Activated B cell treated with CpG ODN at 0.5 μM for 24 hours (primary cell): Measurements from ENCODE around the gene NAA80. TPM values are rescaled to one million over a fixed set of nuclear protein-coding genes. Genes with fewer than 3 reads are reported as not detected.
A peak's percentile ranks its signal among the peaks of the same experiment; 100 is the strongest.
"Not testable (repeated sequence)": the region's sequence is repeated elsewhere in the genome, so short reads cannot be mapped to it uniquely, and the experiment has no call there.

Experiments
- ATAC-seq: fragments of 200-7000 bp; cut with Tn5 transposase; one replicate; pipeline ENCODE4 v1.10.0; 2021; ENCODE audit warnings: low read depth, mild to moderate bottlenecking, moderate library complexity
- CTCF ChIA-PET: fragments of 350-600 bp; sonication (Branson Sonifier 250); formaldehyde crosslinking; loops from one replicate; lab custom pipeline; 2021; ENCODE audit warnings: antibody characterized with exemption; lab: Charles Lee
- POLR2A ChIA-PET: fragments of 350-600 bp; sonication (Branson Sonifier 250); formaldehyde crosslinking; loops from one replicate; lab custom pipeline; 2021; ENCODE audit warnings: antibody characterized with exemption; lab: Charles Lee
- DNase-seq: peaks from one replicate; pipeline ENCODE4 v3.0.0; 2022
- H3K27ac Mint-ChIP-seq: one replicate; pipeline ENCODE4 v1.8.0; 2020; ENCODE audit warnings: mixed read lengths
- H3K27me3 Mint-ChIP-seq: one replicate; pipeline ENCODE4 v1.8.0; 2021; ENCODE audit warnings: mixed read lengths
- H3K36me3 Mint-ChIP-seq: one replicate; pipeline ENCODE4 v1.8.0; 2021; ENCODE audit warnings: low read depth, mixed read lengths
- H3K4me1 Mint-ChIP-seq: one replicate; pipeline ENCODE4 v1.8.0; 2021; ENCODE audit warnings: mixed read lengths
- H3K4me3 Mint-ChIP-seq: one replicate; pipeline ENCODE4 v1.8.0; 2020; ENCODE audit warnings: mild to moderate bottlenecking, mixed read lengths
- H3K9me3 Mint-ChIP-seq: one replicate; pipeline ENCODE4 v1.8.0; 2020; ENCODE audit warnings: mixed read lengths
- intact Hi-C: fragments of 100-400 bp; cut with micrococcal nuclease; formaldehyde crosslinking; loops from one replicate; pipeline ENCODE4 v1.15.1; 2024
- total RNA-seq: library from RNA; stranded (reverse); gene quantifications from 2 replicates; pipeline ENCODE4 v1.2.3, GENCODE V29; 2022
- TF ChIP-seq, protein P1 (sequence below): fragments of 200-600 bp; IDR thresholded peaks from one replicate; pipeline ENCODE4 v1.8.0; 2022; ENCODE audit warnings: antibody characterized with exemption, mild to moderate bottlenecking

NAA80 gene
- total RNA-seq, 1 donor from 2014 or later: 24.8 TPM

DNA sequence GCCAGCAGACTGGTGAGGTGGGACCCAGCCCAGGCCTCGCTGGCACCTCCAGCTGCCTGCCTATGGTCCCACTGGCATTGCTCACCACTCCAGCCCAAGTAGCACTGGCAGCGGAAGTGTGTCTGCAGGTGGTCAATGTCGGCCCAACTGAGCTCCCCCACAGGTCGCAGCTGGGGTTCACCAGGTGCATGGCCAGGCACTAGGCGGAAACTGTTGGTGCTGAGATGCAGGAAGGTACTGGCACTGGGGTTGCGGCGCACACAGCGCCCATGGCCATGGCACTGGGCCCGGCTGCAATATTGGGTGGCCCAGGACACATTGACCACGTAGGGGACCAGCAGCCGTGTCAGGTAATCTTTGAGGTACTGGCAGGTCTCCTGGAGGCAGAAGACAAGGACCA, 19.0 kb upstream of the NAA80 start:
- Mint-ChIP-seq H3K36me3 (peaks cover 3% of the 10 kb centered on the region), H3K9me3 (no peaks in the 10 kb centered on the region), H3K4me1 (peaks cover 38% of the 10 kb centered on the region), H3K4me3 (no peak overlapping the region), H3K27me3 (no peaks in the 10 kb centered on the region), H3K27ac (no peak overlapping the region)
- TF ChIP-seq, protein P1, sequence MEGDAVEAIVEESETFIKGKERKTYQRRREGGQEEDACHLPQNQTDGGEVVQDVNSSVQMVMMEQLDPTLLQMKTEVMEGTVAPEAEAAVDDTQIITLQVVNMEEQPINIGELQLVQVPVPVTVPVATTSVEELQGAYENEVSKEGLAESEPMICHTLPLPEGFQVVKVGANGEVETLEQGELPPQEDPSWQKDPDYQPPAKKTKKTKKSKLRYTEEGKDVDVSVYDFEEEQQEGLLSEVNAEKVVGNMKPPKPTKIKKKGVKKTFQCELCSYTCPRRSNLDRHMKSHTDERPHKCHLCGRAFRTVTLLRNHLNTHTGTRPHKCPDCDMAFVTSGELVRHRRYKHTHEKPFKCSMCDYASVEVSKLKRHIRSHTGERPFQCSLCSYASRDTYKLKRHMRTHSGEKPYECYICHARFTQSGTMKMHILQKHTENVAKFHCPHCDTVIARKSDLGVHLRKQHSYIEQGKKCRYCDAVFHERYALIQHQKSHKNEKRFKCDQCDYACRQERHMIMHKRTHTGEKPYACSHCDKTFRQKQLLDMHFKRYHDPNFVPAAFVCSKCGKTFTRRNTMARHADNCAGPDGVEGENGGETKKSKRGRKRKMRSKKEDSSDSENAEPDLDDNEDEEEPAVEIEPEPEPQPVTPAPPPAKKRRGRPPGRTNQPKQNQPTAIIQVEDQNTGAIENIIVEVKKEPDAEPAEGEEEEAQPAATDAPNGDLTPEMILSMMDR: no peak
- ChIA-PET POLR2A (interaction anchor here (1.3 kb wide), 2 partner anchors 19 to 26 kb away, joined by 4 read pairs; partner anchors contain the start of genes HYAL3, IFRD2 and NAA80), CTCF (interaction anchor here (1.6 kb wide), 1 partner anchor 19 kb away, joined by 3 read pairs; the partner anchor contains the start of genes HYAL3 and NAA80)
- DNase-seq (no peak), ATAC-seq (no peak)
- intact Hi-C loops: no loop called here

DNA sequence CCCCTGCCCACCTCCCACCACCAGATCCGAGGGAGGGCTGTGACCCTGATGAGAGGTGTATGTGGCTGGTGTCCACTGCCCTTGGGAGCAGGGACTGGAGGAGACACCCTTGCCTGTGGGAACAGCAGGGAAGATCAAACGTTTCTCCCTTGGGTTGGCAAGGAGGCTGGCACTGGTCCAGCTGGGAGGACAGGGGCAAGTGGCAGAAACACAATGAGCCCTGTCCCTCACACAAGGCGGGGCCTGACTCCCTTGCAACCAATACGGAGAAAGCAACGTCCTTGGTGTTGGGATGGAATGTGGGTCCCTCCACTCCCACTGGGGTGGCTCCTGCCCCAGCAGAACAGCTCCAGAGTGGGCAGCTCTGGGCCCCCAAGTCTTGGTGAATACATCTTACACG, 18.1 kb upstream of the NAA80 start:
- ATAC-seq: no peak
- ChIA-PET CTCF (no interaction called here), POLR2A (interaction anchor here (1.0 to 1.3 kb wide), 3 partner anchors 18 to 33 kb away, joined by 3 to 4 read pairs (median 4); partner anchors contain the start of genes CYB561D2, HYAL3, NAA80 and NPRL2)
- TF ChIP-seq, protein P1: no peak
- Mint-ChIP-seq H3K9me3 (no peaks in the 10 kb centered on the region), H3K4me1 (peaks cover 36% of the 10 kb centered on the region), H3K4me3 (no peak overlapping the region), H3K27me3 (no peaks in the 10 kb centered on the region), H3K27ac (no peak overlapping the region), H3K36me3 (peaks cover 3% of the 10 kb centered on the region)
- intact Hi-C loops: no loop called here
- no peak for DNase-seq

DNA sequence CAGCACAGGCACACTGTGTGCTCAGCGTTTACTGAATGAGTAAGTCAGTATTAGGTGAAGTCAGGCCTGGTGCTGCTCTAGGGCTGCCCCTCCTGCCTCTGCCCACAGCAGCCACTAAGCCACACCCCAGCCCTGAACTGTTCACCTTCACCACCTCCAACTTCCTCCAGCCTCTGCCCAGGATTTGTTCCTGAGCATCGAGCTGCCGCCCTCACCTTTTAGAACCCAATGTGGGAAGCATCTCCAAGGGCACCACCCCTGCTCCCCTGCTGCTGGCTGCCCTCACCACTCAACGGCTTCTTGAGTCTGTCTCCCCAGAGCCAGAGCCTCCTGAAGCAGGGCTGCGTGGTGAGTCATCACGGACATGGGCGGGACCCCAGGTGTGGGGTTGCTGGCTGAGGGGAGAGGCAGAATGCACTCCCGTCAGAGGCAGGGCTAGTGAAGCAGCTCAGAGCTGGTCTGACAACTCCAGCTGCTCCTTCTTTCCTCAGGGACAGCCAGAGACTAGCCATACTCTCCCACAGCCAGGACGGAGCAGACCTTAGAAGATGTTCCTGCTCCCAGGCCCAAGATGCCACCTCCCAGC, 17.5 kb upstream of the NAA80 start:
- no peaks in the 10 kb centered on the region for H3K27me3 Mint-ChIP-seq
- intact Hi-C loops: no loop called here
- peaks cover 36% of the 10 kb centered on the region for H3K4me1 Mint-ChIP-seq
- peaks cover 3% of the 10 kb centered on the region for H3K36me3 Mint-ChIP-seq
- ATAC-seq: peak; percentile 35
- H3K27ac Mint-ChIP-seq: peak overlapping the region; percentile 85
- H3K9me3 Mint-ChIP-seq: no peaks in the 10 kb centered on the region
- CTCF ChIA-PET: no interaction called here
- TF ChIP-seq, protein P1: no peak
- no peak for DNase-seq
- POLR2A ChIA-PET: interaction anchor here (0.6 to 1.3 kb wide), 4 partner anchors 17 to 72 kb away, joined by 3 to 4 read pairs (median 4); partner anchors contain the start of genes CYB561D2, HYAL3, NAA80 and NPRL2
- peak overlapping the region; percentile 58 for H3K4me3 Mint-ChIP-seq

DNA sequence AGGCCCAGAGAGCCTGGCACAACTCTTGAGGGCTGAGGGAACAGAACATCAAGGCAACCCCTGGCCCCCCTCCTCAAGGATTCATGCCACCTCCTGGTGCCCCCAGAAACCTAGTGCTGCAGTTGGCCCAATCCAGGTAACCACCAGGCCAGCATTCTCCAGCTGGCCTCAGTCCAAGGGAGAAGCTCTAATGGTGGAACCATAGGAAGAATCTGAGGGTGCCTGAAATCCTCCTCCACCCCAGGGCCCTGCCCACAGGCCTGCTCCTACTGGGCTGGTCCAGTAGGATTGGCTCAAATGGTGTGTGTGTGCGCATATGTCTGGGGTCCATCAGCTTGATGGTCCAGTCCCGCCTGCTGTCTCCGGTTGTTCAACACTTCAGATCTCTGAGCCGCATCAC, 15.6 kb upstream of the NAA80 start:
- intact Hi-C loops: no loop called here
- peaks cover 27% of the 10 kb centered on the region for H3K4me1 Mint-ChIP-seq
- CTCF ChIA-PET: interaction anchor here (1.1 kb wide), 1 partner anchor 16 kb away, joined by 3 read pairs; the partner anchor contains the start of genes HYAL3 and NAA80
- no peaks in the 10 kb centered on the region for H3K9me3 Mint-ChIP-seq
- ATAC-seq: no peak
- no peaks in the 10 kb centered on the region for H3K27me3 Mint-ChIP-seq
- POLR2A ChIA-PET: interaction anchor here (0.9 kb wide), 1 partner anchor 9 kb away, joined by 3 read pairs; no protein-coding TSS in a partner anchor
- DNase-seq: no peak
- H3K27ac Mint-ChIP-seq: no peak overlapping the region
- TF ChIP-seq, protein P1: no peak
- no peaks in the 10 kb centered on the region for H3K36me3 Mint-ChIP-seq
- H3K4me3 Mint-ChIP-seq: no peak overlapping the region

DNA sequence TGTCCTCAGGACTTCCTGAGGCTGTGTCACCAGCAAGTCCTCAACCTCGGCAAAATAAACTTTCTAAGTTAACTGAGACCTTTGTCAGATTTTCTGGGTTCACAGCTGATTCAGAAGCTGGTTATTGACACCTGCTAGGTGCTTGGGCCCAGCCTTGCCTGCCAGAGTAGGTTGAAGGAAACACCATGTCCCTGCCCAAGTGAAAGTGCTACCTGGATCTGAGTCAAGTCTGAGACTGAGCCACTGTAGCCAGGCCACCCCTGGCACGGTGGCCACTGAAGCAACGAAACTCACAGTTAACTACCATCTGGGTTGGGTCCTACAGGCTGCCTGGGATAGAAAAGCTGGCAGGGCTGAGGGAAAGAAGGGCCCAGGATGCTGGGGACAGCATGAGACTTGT, 15.1 kb upstream of the NAA80 start:
- ATAC-seq: no peak
- intact Hi-C loops: no loop called here
- TF ChIP-seq, protein P1: no peak
- no peaks in the 10 kb centered on the region for H3K27me3 Mint-ChIP-seq
- H3K4me3 Mint-ChIP-seq: no peak overlapping the region
- no peaks in the 10 kb centered on the region for H3K36me3 Mint-ChIP-seq
- ChIA-PET CTCF (interaction anchor here (1.1 kb wide), 1 partner anchor 15 kb away, joined by 3 read pairs; the partner anchor contains the start of genes HYAL3 and NAA80), POLR2A (interaction anchor here (0.9 kb wide), 1 partner anchor 8 kb away, joined by 3 read pairs; no protein-coding TSS in a partner anchor)
- DNase-seq: no peak
- H3K9me3 Mint-ChIP-seq: no peaks in the 10 kb centered on the region
- peak overlapping the region; percentile 11 for H3K27ac Mint-ChIP-seq
- H3K4me1 Mint-ChIP-seq: peaks cover 23% of the 10 kb centered on the region

DNA sequence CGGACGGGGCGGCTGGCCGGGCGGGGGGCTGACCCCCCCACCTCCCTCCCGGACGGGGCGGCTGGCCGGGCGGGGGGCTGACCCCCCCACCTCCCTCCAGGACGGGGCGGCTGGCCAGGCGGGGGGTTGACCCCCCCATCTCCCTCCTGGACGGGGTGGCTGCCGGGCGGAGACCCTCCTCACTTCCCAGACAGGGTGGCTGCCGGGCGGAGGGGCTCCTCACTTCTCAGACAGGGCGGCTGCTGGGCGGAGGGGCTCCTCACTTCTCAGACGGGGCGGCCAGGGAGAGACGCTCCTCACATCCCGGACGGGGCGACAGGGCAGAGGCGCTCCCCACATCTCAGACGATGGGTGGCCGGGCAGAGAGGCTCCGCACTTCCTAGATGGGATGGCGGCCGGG, 12.8 kb upstream of the NAA80 start:
- H3K27ac Mint-ChIP-seq, CTCF ChIA-PET, H3K36me3 Mint-ChIP-seq, H3K4me3 Mint-ChIP-seq, H3K27me3 Mint-ChIP-seq, POLR2A ChIA-PET, intact Hi-C loops, ATAC-seq, H3K9me3 Mint-ChIP-seq, DNase-seq: not testable (repeated sequence)
- peaks cover 11% of the 10 kb centered on the region for H3K4me1 Mint-ChIP-seq
